ENCODE data around the gene TUBB2A. TPM values are rescaled to one million over a fixed set of nuclear protein-coding genes. Genes with fewer than 3 reads are reported as not detected.

The TUBB2A gene
- total and polyA plus RNA-seq, 10 of the 15 experiments (the other 5 are each of a cell fraction or from before 2014, with no cell fraction given), result 2.2 to 49.5 (median 31.3) TPM

DNA sequence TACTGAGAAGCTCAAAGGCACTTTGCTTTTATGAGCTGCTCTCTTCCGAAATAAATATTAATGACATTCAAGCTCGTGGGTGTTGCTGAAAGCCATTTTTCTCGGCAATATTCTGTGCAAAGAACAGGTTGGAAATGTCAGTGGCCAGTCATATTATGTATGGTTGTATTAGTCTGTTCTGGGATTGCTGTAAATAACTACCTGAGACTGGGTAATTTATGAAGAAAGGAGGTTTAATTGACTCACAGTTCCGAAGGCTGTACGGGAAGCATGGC, 38.0 kb upstream of the TUBB2A start:
- FAIRE-seq (no peak), DNase-seq (ENCODE audit: low read depth, low spot score) (no peak), ATAC-seq (no peak)
- no peak for TF ChIP-seq BHLHE40 (IDR thresholded peaks at IDR 0.05; ENCODE audit: borderline replicate concordance in 1 of 2, low read depth in 2 of 2, low read length in 1 of 2)
- no peak for TF ChIP-seq PML (IDR thresholded peaks at IDR 0.05; ENCODE audit: low read length)
- no peak for TF ChIP-seq CHD4 (IDR thresholded peaks at IDR 0.05)
- TF ChIP-seq SREBF2 (IDR thresholded peaks at IDR 0.05; ENCODE audit: low read length), result no peak
- no peak for TF ChIP-seq SPI1 (IDR thresholded peaks at IDR 0.05; ENCODE audit: borderline replicate concordance, insufficient read depth, low read depth, low read length)
- no peak overlapping the region for H3K4me3 ChIP-seq
- no peaks in the 10 kb centered on the region for H3K79me2 ChIP-seq (ENCODE audit: control insufficient read depth, insufficient read depth, low read length)
- no peak overlapping the region for H3K9ac ChIP-seq (ENCODE audit: control insufficient read depth, insufficient read depth, low read length)
- RAD21 ChIA-PET (ENCODE audit: unreplicated experiment), result no interaction called here
- H3K27ac ChIP-seq (ENCODE audit: control insufficient read depth, insufficient read depth), result no peak overlapping the region
- no peaks in the 10 kb centered on the region for H4K20me1 ChIP-seq (ENCODE audit: control insufficient read depth, insufficient read depth)
- SMC1A ChIA-PET (ENCODE audit: uncharacterized antibody, unreplicated experiment), result no interaction called here
- no peak overlapping the region for H2AFZ ChIP-seq (ENCODE audit: control insufficient read depth, low read depth, low read length)
- no TSS peak for BruUV-seq (replicated peaks)
- POLR2A ChIA-PET, result no interaction called here
- CTCF ChIA-PET, result no interaction called here
- in situ Hi-C loops (cut with MboI) (no loop called here), intact Hi-C loops (cut with micrococcal nuclease; ENCODE audit: unreplicated experiment) (no loop called here)
- 52% methylated on average over 5 of the region's 5 CpGs for WGBS (ENCODE audit: insufficient coverage, insufficient replicate concordance, low lambda C conversion rate, missing lambda C conversion rate)
- H3K9me3 ChIP-seq (replicated peaks; ENCODE audit: control insufficient read depth, insufficient read depth, low read length), result no peaks in the 10 kb centered on the region; the same call in 2 of the 3 replicates
- H3K4me2 ChIP-seq (ENCODE audit: control insufficient read depth, insufficient read depth), result no peak overlapping the region
- H3K36me3 ChIP-seq (ENCODE audit: control insufficient read depth in 2 of 2, insufficient read depth in 2 of 2, low read length in 1 of 2), result no peaks in the 10 kb centered on the region
- H3K27me3 ChIP-seq (replicated peaks in 1 of 2; ENCODE audit: control insufficient read depth in 2 of 2, insufficient read depth in 2 of 2, low read length in 1 of 2), result no peaks in the 10 kb centered on the region
- peaks cover 11% of the 10 kb centered on the region for H3K4me1 ChIP-seq (ENCODE audit: control insufficient read depth, insufficient read depth, low read length)

DNA sequence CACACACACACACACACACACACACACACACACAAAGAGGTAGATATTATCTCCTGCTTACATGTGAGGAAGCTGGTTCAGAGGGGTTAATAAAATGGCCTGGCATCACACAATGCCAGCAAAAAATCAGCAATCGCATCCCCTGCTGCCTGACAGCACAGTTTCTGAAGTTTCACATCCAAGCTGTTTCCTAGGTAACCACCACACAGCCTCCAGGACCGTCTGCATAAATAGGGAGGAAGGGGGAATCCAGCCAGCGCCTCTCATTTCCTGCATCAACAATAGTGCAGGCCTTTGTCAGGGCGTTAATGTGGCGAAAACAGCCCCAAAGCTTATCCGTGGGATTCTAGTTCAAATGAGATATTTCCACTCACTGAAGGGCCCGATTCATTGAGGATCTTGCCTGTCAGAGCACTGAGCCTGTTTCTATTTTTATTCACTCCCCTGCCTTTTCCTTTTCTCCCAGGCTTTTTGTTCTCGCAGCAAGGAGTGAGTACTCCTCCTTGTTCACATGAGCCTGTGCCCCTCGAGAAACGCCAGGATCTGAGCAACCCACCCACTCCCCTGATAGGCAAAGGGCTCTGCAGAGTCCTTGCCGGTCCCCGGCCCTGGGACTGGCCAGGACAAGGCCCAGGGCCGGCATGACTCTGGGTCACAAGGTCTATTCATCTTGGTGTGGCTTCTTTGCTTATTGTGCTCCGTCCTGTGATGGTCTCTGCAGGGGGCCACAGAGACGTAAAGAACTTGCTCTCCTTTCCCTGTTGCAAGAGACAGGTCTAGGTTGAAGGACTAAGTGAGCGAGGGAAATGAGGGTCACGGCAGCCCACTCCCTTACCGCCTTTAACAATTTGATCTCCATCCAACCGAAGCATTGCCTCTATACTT, 37.4 kb upstream of the TUBB2A start:
- Histone ChIP-seq H3K4me1 (ENCODE audit: control insufficient read depth, insufficient read depth, low read length) (peaks cover 11% of the 10 kb centered on the region), H2AFZ (ENCODE audit: control insufficient read depth, low read depth, low read length) (peak overlapping the region; percentile 19; the same call in 1 of the 2 replicates), H3K4me3 (no peak overlapping the region), H3K27me3 (replicated peaks in 1 of 2; ENCODE audit: control insufficient read depth in 2 of 2, insufficient read depth in 2 of 2, low read length in 1 of 2) (no peaks in the 10 kb centered on the region), H4K20me1 (ENCODE audit: control insufficient read depth, insufficient read depth) (no peaks in the 10 kb centered on the region), H3K79me2 (ENCODE audit: control insufficient read depth, insufficient read depth, low read length) (no peaks in the 10 kb centered on the region), H3K9ac (ENCODE audit: control insufficient read depth, insufficient read depth, low read length) (no peak overlapping the region), H3K4me2 (ENCODE audit: control insufficient read depth, insufficient read depth) (no peak overlapping the region), H3K36me3 (ENCODE audit: control insufficient read depth in 2 of 2, insufficient read depth in 2 of 2, low read length in 1 of 2) (no peaks in the 10 kb centered on the region), H3K27ac (ENCODE audit: control insufficient read depth, insufficient read depth) (peak overlapping the region; percentile 37), H3K9me3 (replicated peaks; ENCODE audit: control insufficient read depth, insufficient read depth, low read length) (no peaks in the 10 kb centered on the region; the same call in 2 of the 3 replicates)
- ChIA-PET POLR2A (interaction anchor here (0.6 to 1.3 kb wide), 2 partner anchors 14 to 824 kb away, joined by 3 read pairs; no protein-coding TSS in a partner anchor), RAD21 (ENCODE audit: unreplicated experiment) (interaction anchor here (0.9 to 1.5 kb wide), 2 partner anchors 15 to 32 kb away, joined by 3 read pairs; no protein-coding TSS in a partner anchor), SMC1A (ENCODE audit: uncharacterized antibody, unreplicated experiment) (interaction anchor here (1.1 to 2.7 kb wide), 2 partner anchors 9 to 18 kb away, joined by 4 to 10 read pairs; no protein-coding TSS in a partner anchor), CTCF (interaction anchor here (1.0 kb wide), 1 partner anchor 83 kb away, joined by 3 read pairs; no protein-coding TSS in a partner anchor)
- intact Hi-C loops (cut with micrococcal nuclease; ENCODE audit: unreplicated experiment) (no loop called here), in situ Hi-C loops (cut with MboI) (no loop called here)
- DNase-seq (ENCODE audit: low read depth, low spot score) (no peak), FAIRE-seq (no peak), ATAC-seq (peak; percentile 59)
- BruUV-seq (replicated peaks), result no TSS peak
- TF ChIP-seq RCOR1 (conservative IDR thresholded peaks at IDR 0.05; ENCODE audit: low read depth, low read length) (no peak), RUNX3 (IDR thresholded peaks at IDR 0.05; ENCODE audit: low read length) (0 out of 2 replicates have a peak, but pooled peaks have one; percentile 26), KDM1A (IDR thresholded peaks at IDR 0.05; ENCODE audit: borderline replicate concordance) (no peak), EED (IDR thresholded peaks at IDR 0.05; ENCODE audit: low read depth) (0 out of 2 replicates have a peak, but pooled peaks have one; percentile 29), SMAD1 (IDR thresholded peaks at IDR 0.05; ENCODE audit: low read depth, partially characterized antibody) (no peak), ATF7 (IDR thresholded peaks at IDR 0.05; ENCODE audit: low read depth) (no peak), SREBF2 (IDR thresholded peaks at IDR 0.05; ENCODE audit: low read length) (no peak)
- TF ChIP-seq, protein P1, sequence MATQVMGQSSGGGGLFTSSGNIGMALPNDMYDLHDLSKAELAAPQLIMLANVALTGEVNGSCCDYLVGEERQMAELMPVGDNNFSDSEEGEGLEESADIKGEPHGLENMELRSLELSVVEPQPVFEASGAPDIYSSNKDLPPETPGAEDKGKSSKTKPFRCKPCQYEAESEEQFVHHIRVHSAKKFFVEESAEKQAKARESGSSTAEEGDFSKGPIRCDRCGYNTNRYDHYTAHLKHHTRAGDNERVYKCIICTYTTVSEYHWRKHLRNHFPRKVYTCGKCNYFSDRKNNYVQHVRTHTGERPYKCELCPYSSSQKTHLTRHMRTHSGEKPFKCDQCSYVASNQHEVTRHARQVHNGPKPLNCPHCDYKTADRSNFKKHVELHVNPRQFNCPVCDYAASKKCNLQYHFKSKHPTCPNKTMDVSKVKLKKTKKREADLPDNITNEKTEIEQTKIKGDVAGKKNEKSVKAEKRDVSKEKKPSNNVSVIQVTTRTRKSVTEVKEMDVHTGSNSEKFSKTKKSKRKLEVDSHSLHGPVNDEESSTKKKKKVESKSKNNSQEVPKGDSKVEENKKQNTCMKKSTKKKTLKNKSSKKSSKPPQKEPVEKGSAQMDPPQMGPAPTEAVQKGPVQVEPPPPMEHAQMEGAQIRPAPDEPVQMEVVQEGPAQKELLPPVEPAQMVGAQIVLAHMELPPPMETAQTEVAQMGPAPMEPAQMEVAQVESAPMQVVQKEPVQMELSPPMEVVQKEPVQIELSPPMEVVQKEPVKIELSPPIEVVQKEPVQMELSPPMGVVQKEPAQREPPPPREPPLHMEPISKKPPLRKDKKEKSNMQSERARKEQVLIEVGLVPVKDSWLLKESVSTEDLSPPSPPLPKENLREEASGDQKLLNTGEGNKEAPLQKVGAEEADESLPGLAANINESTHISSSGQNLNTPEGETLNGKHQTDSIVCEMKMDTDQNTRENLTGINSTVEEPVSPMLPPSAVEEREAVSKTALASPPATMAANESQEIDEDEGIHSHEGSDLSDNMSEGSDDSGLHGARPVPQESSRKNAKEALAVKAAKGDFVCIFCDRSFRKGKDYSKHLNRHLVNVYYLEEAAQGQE (IDR thresholded peaks at IDR 0.05; ENCODE audit: low read depth, low read length), result no peak
- 69% methylated on average over 19 of the region's 19 CpGs for WGBS (ENCODE audit: insufficient coverage, insufficient replicate concordance, low lambda C conversion rate, missing lambda C conversion rate)

Measured in GM12878 (cell line).